K562 (cell line): ENCODE data around the gene BDP1. TPM values are rescaled to one million over a fixed set of nuclear protein-coding genes. Genes with fewer than 3 reads are reported as not detected.
"Not testable (repeated sequence)": the region's sequence is repeated elsewhere in the genome, so short reads cannot be mapped to it uniquely, and the experiment has no call there.

ENCODE experiments used
- ATAC-seq: fragments of 200-7000 bp; cut with Tn5 transposase; 3 replicates; pipeline ENCODE4 v1.9.1; 2020; ENCODE audit warnings: moderate library complexity
- BruUV-seq: library from RNA; stranded (reverse); fragments of 400-500 nt; replicated peaks from 2 replicates; lab custom pipeline; 2021; lab: Mats Ljungman, UMichigan
- CTCF ChIA-PET: fragments of 300-600 bp; formaldehyde crosslinking; extraction: SDS; loops from one replicate; lab custom pipeline; 2021; ENCODE audit warnings: low intra/inter-chr PET ratio; lab: Yijun Ruan, JAX
- POLR2A ChIA-PET: fragments of 300-600, 350-650 bp; sonication (Branson Sonifier 250); formaldehyde crosslinking; extraction: SDS; loops from one replicate; lab custom pipeline; 2021; ENCODE audit warnings: antibody characterized with exemption, inconsistent platforms; lab: Yijun Ruan, JAX
- DNase-seq, 4 experiments: peaks; one replicate each; pipeline versions ENCODE4 v3.0.0 to v3.0.0-alpha.2; 2011 to 2018; ENCODE audit warnings: low spot score in 3 of 4, mixed read lengths in 3 of 4; ENCODE audit errors: extremely low read depth in 1 of 4
- FAIRE-seq: peaks from 2 replicates; lab custom pipeline; 2011; peaks lifted over from hg19 to GRCh38; lab: Jason Lieb, UNC
- H2AFZ ChIP-seq: 2 replicates; pipeline ENCODE4 v1.6.0; 2011; ENCODE audit warnings: low read depth, low read length, control low read depth, inconsistent platforms
- H3K27ac ChIP-seq: fragments of 200-600 bp; 3 replicates; pipeline ENCODE4 v1.8.0; 2011; ENCODE audit warnings: low read depth, mild to moderate bottlenecking, control low read depth, inconsistent platforms, low read length, moderate library complexity, mixed read lengths; ENCODE audit errors: extremely low read depth
- H3K27me3 ChIP-seq, 2 experiments: fragments of 300-600 bp in 1 of 2; 2 replicates in 1 of 2; 3 replicates in 1 of 2; pipeline versions ENCODE4 v1.6.0 to v1.8.0; 2011; ENCODE audit warnings: inconsistent platforms in 2 of 2, low read length in 2 of 2, mild to moderate bottlenecking in 1 of 2, mixed read lengths in 1 of 2, moderate library complexity in 1 of 2; ENCODE audit not compliant: control insufficient read depth in 2 of 2, insufficient read depth in 2 of 2
- H3K36me3 ChIP-seq: fragments of 300-600 bp; 3 replicates; pipeline ENCODE4 v1.8.0; 2011; ENCODE audit warnings: mild to moderate bottlenecking, low read length, inconsistent platforms; ENCODE audit not compliant: control insufficient read depth, insufficient read depth
- H3K4me1 ChIP-seq, 2 experiments: fragments of 200-600 bp in 1 of 2; replicated peaks in 1 of 2; 2 replicates in 1 of 2; 3 replicates in 1 of 2; pipeline versions ENCODE4 v1.5.1 to v1.8.0; 2011; ENCODE audit warnings: inconsistent platforms in 2 of 2, low read length in 2 of 2, mild to moderate bottlenecking in 1 of 2, mixed read lengths in 1 of 2, moderate library complexity in 1 of 2; ENCODE audit not compliant: control insufficient read depth in 2 of 2, insufficient read depth in 2 of 2
- H3K4me2 ChIP-seq: 2 replicates; pipeline ENCODE4 v1.6.1; 2011; ENCODE audit warnings: low read length, control low read depth, inconsistent platforms, mixed read lengths; ENCODE audit not compliant: insufficient read depth
- H3K4me3 ChIP-seq: fragments of 200-600 bp; sonication (generic), shearing (Covaris generic); 2 replicates; pipeline ENCODE4 v1.5.1; 2016; ENCODE audit warnings: control low read depth, inconsistent platforms
- H3K79me2 ChIP-seq: fragments of 200-600 bp; 3 replicates; pipeline ENCODE4 v1.8.0; 2011; ENCODE audit warnings: low read length, inconsistent platforms; ENCODE audit not compliant: control insufficient read depth, insufficient read depth
- H3K9ac ChIP-seq, 2 experiments: 2 replicates each; pipeline versions ENCODE4 v1.6.0 to v1.6.1; 2011; ENCODE audit warnings: low read depth in 2 of 2, low read length in 2 of 2, control low read depth in 1 of 2, inconsistent platforms in 1 of 2, mild to moderate bottlenecking in 1 of 2, mixed read lengths in 1 of 2; ENCODE audit not compliant: insufficient read depth in 1 of 2
- H3K9me1 ChIP-seq: one replicate; pipeline ENCODE4 v1.6.0; 2011; ENCODE audit warnings: inconsistent platforms, mild to moderate bottlenecking, low read length, moderate library complexity; ENCODE audit not compliant: control insufficient read depth, insufficient read depth
- H3K9me3 ChIP-seq: replicated peaks from 2 replicates; pipeline ENCODE4 v1.5.1; 2011; ENCODE audit warnings: low read depth, low read length, inconsistent platforms; ENCODE audit not compliant: control insufficient read depth, insufficient read depth
- H4K20me1 ChIP-seq: replicated peaks from 2 replicates; pipeline ENCODE4 v1.6.1; 2011; ENCODE audit warnings: low read length, inconsistent platforms, mixed read lengths; ENCODE audit not compliant: control insufficient read depth, insufficient read depth
- WGBS: fragments of 100-300 bp; shearing (Covaris generic); methylation state at CpG from one replicate; pipeline ENCODE4 v1.1.6; 2016; ENCODE audit warnings: low coverage, mixed read lengths; ENCODE audit not compliant: insufficient coverage; ENCODE audit errors: missing lambda C conversion rate; 5-methylcytosine and 5-hydroxymethylcytosine counted together
- in situ Hi-C: fragments of 300-500 bp; cut with MboI; formaldehyde crosslinking; loops from 4 replicates; pipeline ENCODE4 v1.15.0; 2018; ENCODE audit warnings: inconsistent platforms, mixed read lengths
- intact Hi-C: fragments of 100-400 bp; cut with micrococcal nuclease; formaldehyde crosslinking; loops from 2 replicates; pipeline ENCODE4 v1.14.2; 2022
- polyA plus RNA-seq, 8 experiments: library from polyadenylated mRNA; depleted of rRNA in 4 of 8; stranded (reverse) in 5 of 8; unstranded in 3 of 8; fragments of >200 nt; fragmentation: Nextera tagmentation in 2 of 8; fragmentation: Illumina TruSeq in 1 of 8; extraction: Ambion mirVana in 2 of 8; extraction: Trizol in 1 of 8; gene quantifications; 2 replicates each; pipeline versions ENCODE4 v1.2.1 to v1.2.3, GENCODE V29; 2011 to 2014; ENCODE audit warnings: inconsistent platforms in 1 of 8, missing spikeins in 1 of 8
- total RNA-seq, 7 experiments: library from RNA; depleted of rRNA in 6 of 7; stranded (reverse); fragments of >200 nt in 6 of 7; fragmentation: Illumina TruSeq in 2 of 7; extraction: Trizol in 2 of 7; gene quantifications; 2 replicates each; pipeline versions ENCODE4 v1.2.1 to v1.2.3, GENCODE V29; 2011 to 2021; ENCODE audit warnings: low replicate concordance in 1 of 7
- TF ChIP-seq, protein P1 (sequence below), 2 experiments: fragments of 450-650 bp in 1 of 2; sonication (generic) in 1 of 2; formaldehyde crosslinking in 1 of 2; IDR thresholded peaks in 1 of 2; conservative IDR thresholded peaks in 1 of 2; 2 replicates each; pipeline versions ENCODE4 v1.6.1 to v1.8.1; 2016 to 2023; ENCODE audit warnings: mild to moderate bottlenecking in 2 of 2, moderate library complexity in 2 of 2, inconsistent platforms in 1 of 2, missing genetic modification reagents in 1 of 2

BDP1 gene
- total and polyA plus RNA-seq, 9 of the 15 experiments (the other 6 are each of a cell fraction or from before 2014, with no cell fraction given), result 6.9 to 47.3 (median 23.9) TPM

DNA sequence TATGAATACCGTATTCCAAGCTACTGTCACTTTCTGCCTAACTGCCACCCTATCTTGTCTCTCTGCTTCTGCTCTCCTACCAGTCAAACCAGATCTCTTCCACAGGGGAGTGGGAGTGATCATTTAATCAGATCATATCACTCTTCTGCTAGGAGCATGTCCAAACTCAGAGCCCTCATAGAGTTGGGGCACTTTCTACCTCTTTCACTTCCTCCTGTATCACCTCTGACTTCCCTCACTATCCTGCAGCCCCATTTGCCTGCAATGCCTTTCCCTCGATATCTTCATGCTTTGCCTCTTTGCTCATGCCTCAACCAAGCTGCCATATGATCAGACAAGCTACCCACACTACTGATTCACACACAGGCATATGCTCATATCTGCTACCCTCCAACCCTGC lies 45.4 kb upstream of the BDP1 start:
- BruUV-seq, ATAC-seq, DNase-seq, H4K20me1 ChIP-seq, H3K4me1 ChIP-seq, H3K9ac ChIP-seq, intact Hi-C loops, CTCF ChIA-PET, H3K27ac ChIP-seq, H3K36me3 ChIP-seq, POLR2A ChIA-PET, H3K4me2 ChIP-seq, in situ Hi-C loops, H3K79me2 ChIP-seq, H3K9me3 ChIP-seq, FAIRE-seq, H2AFZ ChIP-seq, H3K9me1 ChIP-seq, H3K4me3 ChIP-seq, H3K27me3 ChIP-seq: not testable (repeated sequence)
- WGBS, result 11% methylated on average over 2 of the region's 2 CpGs

DNA sequence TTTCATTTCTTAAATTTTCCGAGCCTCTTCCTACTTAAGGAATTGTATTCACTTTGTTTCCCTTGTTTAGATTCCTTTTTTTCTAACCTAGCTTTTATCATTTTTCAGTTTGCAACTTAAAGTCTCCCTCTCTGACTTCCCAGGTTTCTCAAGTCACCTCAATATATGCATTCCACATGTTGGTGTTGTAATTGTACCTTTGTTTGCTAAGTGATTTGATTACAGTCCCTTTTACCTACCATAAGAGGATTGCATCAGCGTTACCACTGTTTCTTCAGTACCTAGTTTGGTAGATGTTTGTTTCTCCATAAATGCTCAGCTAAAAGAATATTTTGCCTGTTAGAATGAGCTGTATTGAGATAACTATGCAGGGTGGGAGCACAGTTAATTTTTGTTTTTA lies 39.8 kb upstream of the BDP1 start:
- H3K27ac ChIP-seq, POLR2A ChIA-PET, H3K4me3 ChIP-seq, H3K27me3 ChIP-seq, FAIRE-seq: not testable (repeated sequence)
- TF ChIP-seq, protein P1, sequence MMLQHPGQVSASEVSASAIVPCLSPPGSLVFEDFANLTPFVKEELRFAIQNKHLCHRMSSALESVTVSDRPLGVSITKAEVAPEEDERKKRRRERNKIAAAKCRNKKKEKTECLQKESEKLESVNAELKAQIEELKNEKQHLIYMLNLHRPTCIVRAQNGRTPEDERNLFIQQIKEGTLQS (IDR thresholded peaks at IDR 0.05), result peak; percentile 28; the same call in 1 of the 2 replicates
- TF ChIP-seq, protein P1 (CRISPR knock-in tag; conservative IDR thresholded peaks at IDR 0.05), result not testable (repeated sequence)
- TF ChIP-seq, all 486 proteins: peak for 1; not testable (repeated sequence) for 485
- H3K79me2 ChIP-seq, H3K9ac ChIP-seq, H3K9me1 ChIP-seq, H3K4me2 ChIP-seq, H2AFZ ChIP-seq, H4K20me1 ChIP-seq, DNase-seq, H3K9me3 ChIP-seq, intact Hi-C loops, H3K36me3 ChIP-seq, ATAC-seq, CTCF ChIA-PET, H3K4me1 ChIP-seq, BruUV-seq, in situ Hi-C loops: not testable (repeated sequence)
- WGBS, result 100% methylated on average over 1 of the region's 2 CpGs

DNA sequence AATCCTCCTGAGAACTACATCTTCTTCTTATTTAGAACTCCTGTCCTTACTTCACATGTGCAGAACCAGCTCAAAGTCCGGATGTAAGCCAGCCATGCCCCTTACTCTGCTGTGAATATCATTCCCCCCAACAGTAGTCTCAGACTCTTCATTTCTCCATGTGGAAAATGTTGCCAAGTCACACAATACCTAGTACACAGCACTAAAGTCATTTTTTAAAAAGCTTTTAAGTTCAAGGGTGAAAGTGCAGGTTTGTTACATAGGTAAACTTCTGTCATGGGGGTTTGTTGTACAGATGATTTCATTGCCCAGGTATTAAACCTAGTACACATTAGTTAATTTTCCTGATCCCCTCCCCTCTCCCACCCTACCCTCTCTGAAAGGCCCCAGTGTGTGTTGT lies 37.4 kb upstream of the BDP1 start:
- POLR2A ChIA-PET, BruUV-seq, intact Hi-C loops, H3K27ac ChIP-seq, H3K79me2 ChIP-seq, H2AFZ ChIP-seq, H4K20me1 ChIP-seq, CTCF ChIA-PET, H3K4me2 ChIP-seq, ATAC-seq, FAIRE-seq, H3K9me1 ChIP-seq, H3K4me3 ChIP-seq, H3K4me1 ChIP-seq, in situ Hi-C loops, DNase-seq, H3K36me3 ChIP-seq, H3K9me3 ChIP-seq, H3K9ac ChIP-seq, H3K27me3 ChIP-seq: not testable (repeated sequence)
- WGBS, result 19% methylated on average over 1 of the region's 1 CpG
